Keratinocyte (primary cell): ENCODE measurements around the gene DLG4.

Experiments
- CTCF ChIP-seq, 3 experiments: IDR thresholded peaks in 1 of 3; conservative IDR thresholded peaks in 1 of 3; optimal IDR thresholded peaks in 1 of 3; 2 replicates in 2 of 3; 3 replicates in 1 of 3; pipeline versions ENCODE3 to v1.5.1; 2011; ENCODE audit warnings: low read length in 3 of 3, mild to moderate bottlenecking in 3 of 3, moderate library complexity in 2 of 3, control low read depth in 1 of 3, inconsistent platforms in 1 of 3; ENCODE audit not compliant: insufficient read depth in 2 of 3; ENCODE audit errors: extremely low read depth in 1 of 3
- EZH2 ChIP-seq: IDR thresholded peaks from one replicate; pipeline ENCODE4 v1.6.1; 2012; ENCODE audit warnings: inconsistent platforms, mild to moderate bottlenecking, low read length, moderate library complexity

GRCh38 chr17:7237266-7237760 is 17.7 kb upstream of the DLG4 start:
- TF ChIP-seq CTCF (optimal IDR thresholded peaks at IDR 0.05 in 1 of 3, IDR thresholded peaks at IDR 0.05 in 1 of 3, conservative IDR thresholded peaks at IDR 0.05 in 1 of 3; ENCODE audit: extremely low read depth in 1 of 3, insufficient read depth in 2 of 3, low read length in 3 of 3) (no peak), EZH2 (no peak)
